ENCODE measurements around the gene PHYKPL. TPM values are rescaled to one million over a fixed set of nuclear protein-coding genes. Genes with fewer than 3 reads are reported as not detected.

Gene PHYKPL
- total RNA-seq, 1 experiment from 2014 or later = 78.2 TPM

GRCh38 chr5:178223196-178223773, 9.3 kb downstream of the PHYKPL start:
- Mint-ChIP-seq H3K9me3 (ENCODE audit: unreplicated experiment) (no peaks in the 10 kb centered on the region), H3K4me1 (ENCODE audit: low read depth, unreplicated experiment) (peaks cover 19% of the 10 kb centered on the region), H3K4me3 (ENCODE audit: unreplicated experiment) (peak overlapping the region; percentile 1), H3K27me3 (ENCODE audit: insufficient read depth, unreplicated experiment) (no peaks in the 10 kb centered on the region), H3K36me3 (ENCODE audit: insufficient read depth, unreplicated experiment) (peaks cover 83% of the 10 kb centered on the region), H3K27ac (ENCODE audit: unreplicated experiment) (peak overlapping the region; percentile 30)
- Histone ChIP-seq H3K4me1 (peaks cover 25% of the 10 kb centered on the region), H3K36me3 (ENCODE audit: control insufficient read depth, insufficient read depth, low read length) (peaks cover 3% of the 10 kb centered on the region), H3K9me3 (no peaks in the 10 kb centered on the region), H3K27me3 (replicated peaks; ENCODE audit: control insufficient read depth, insufficient read depth, low read length) (no peaks in the 10 kb centered on the region), H3K4me3 (ENCODE audit: low read depth, low read length) (no peak overlapping the region)
- CTCF ChIA-PET = no interaction called here
- no peak for TF ChIP-seq CTCF (IDR thresholded peaks at IDR 0.05; ENCODE audit: insufficient read depth in 1 of 2, low read depth in 1 of 2, low read length in 1 of 2, severe bottlenecking in 1 of 2, unreplicated experiment in 1 of 2)
- POLR2A ChIA-PET = no interaction called here
- no TSS peak for BruUV-seq (replicated peaks)
- no peak for DNase-seq
- intact Hi-C loops (cut with micrococcal nuclease; ENCODE audit: unreplicated experiment) = no loop called here

GRCh38 chr5:178222292-178222691, 10.3 kb downstream of the PHYKPL start:
- no peaks in the 10 kb centered on the region for H3K9me3 ChIP-seq
- intact Hi-C loops (cut with micrococcal nuclease; ENCODE audit: unreplicated experiment) = no loop called here
- Mint-ChIP-seq H3K27me3 (ENCODE audit: insufficient read depth, unreplicated experiment) (no peaks in the 10 kb centered on the region), H3K4me1 (ENCODE audit: low read depth, unreplicated experiment) (peaks cover 11% of the 10 kb centered on the region), H3K36me3 (ENCODE audit: insufficient read depth, unreplicated experiment) (peaks cover 83% of the 10 kb centered on the region), H3K4me3 (ENCODE audit: unreplicated experiment) (no peak overlapping the region), H3K9me3 (ENCODE audit: unreplicated experiment) (no peaks in the 10 kb centered on the region), H3K27ac (ENCODE audit: unreplicated experiment) (no peak overlapping the region)
- TF ChIP-seq CTCF (IDR thresholded peaks at IDR 0.05; ENCODE audit: insufficient read depth in 1 of 2, low read depth in 1 of 2, low read length in 1 of 2, severe bottlenecking in 1 of 2, unreplicated experiment in 1 of 2) = no peak
- no peak for DNase-seq
- no TSS peak for BruUV-seq (replicated peaks)
- POLR2A ChIA-PET = no interaction called here
- H3K4me1 ChIP-seq = peaks cover 20% of the 10 kb centered on the region
- CTCF ChIA-PET = no interaction called here
- H3K27me3 ChIP-seq (replicated peaks; ENCODE audit: control insufficient read depth, insufficient read depth, low read length) = no peaks in the 10 kb centered on the region
- no peak overlapping the region for H3K4me3 ChIP-seq (ENCODE audit: low read depth, low read length)
- H3K36me3 ChIP-seq (ENCODE audit: control insufficient read depth, insufficient read depth, low read length) = peaks cover 3% of the 10 kb centered on the region

DNA sequence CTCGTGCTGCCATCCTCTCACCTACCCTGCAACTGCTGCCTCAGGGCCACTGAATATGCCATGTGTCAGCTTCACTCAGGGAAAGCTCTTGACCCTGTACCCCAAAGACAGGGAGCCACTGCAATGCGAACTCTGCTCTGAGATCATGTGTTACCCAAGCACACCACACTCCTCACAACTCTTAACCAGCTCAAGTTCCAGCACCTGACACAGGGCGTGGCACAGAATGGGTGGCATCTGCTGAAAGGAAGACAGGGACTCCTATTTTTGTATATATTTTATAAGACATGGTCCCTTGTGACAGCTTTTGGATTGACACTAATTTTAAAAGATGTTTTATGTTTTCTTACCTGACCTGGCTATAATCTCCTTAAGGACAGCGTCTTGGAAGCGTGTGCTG, 10.7 kb downstream of the PHYKPL start:
- Mint-ChIP-seq H3K4me3 (ENCODE audit: unreplicated experiment) (no peak overlapping the region), H3K36me3 (ENCODE audit: insufficient read depth, unreplicated experiment) (peaks cover 84% of the 10 kb centered on the region), H3K27me3 (ENCODE audit: insufficient read depth, unreplicated experiment) (no peaks in the 10 kb centered on the region), H3K27ac (ENCODE audit: unreplicated experiment) (peak overlapping the region; percentile 45), H3K9me3 (ENCODE audit: unreplicated experiment) (no peaks in the 10 kb centered on the region), H3K4me1 (ENCODE audit: low read depth, unreplicated experiment) (peaks cover 7% of the 10 kb centered on the region)
- Histone ChIP-seq H3K4me1 (peaks cover 16% of the 10 kb centered on the region), H3K4me3 (ENCODE audit: low read depth, low read length) (no peak overlapping the region), H3K36me3 (ENCODE audit: control insufficient read depth, insufficient read depth, low read length) (peaks cover 3% of the 10 kb centered on the region), H3K27me3 (replicated peaks; ENCODE audit: control insufficient read depth, insufficient read depth, low read length) (no peaks in the 10 kb centered on the region), H3K9me3 (no peaks in the 10 kb centered on the region)
- DNase-seq = no peak
- no peak for TF ChIP-seq CTCF (IDR thresholded peaks at IDR 0.05; ENCODE audit: insufficient read depth in 1 of 2, low read depth in 1 of 2, low read length in 1 of 2, severe bottlenecking in 1 of 2, unreplicated experiment in 1 of 2)
- POLR2A ChIA-PET = interaction anchor here (0.8 kb wide), 1 partner anchor 10 kb away, joined by 4 read pairs; no protein-coding TSS in a partner anchor
- CTCF ChIA-PET = no interaction called here
- intact Hi-C loops (cut with micrococcal nuclease; ENCODE audit: unreplicated experiment) = no loop called here
- BruUV-seq (replicated peaks) = no TSS peak
